Fibroblast of lung (primary cell): Measurements from ENCODE around the gene MB.

Experiments
- EZH2 ChIP-seq: IDR thresholded peaks from 2 replicates; pipeline ENCODE4 v1.5.1; 2012; ENCODE audit warnings: low read length, control low read depth, mild to moderate bottlenecking; ENCODE audit errors: missing control alignments
- TF ChIP-seq, protein P1 (sequence below), 2 donors: IDR thresholded peaks in 1 of 2; conservative IDR thresholded peaks in 1 of 2; 1 replicate in 1 of 2; 2 replicates in 1 of 2; pipeline ENCODE4 v1.5.1; 2011 to 2012; ENCODE audit warnings: low read length in 2 of 2, control low read depth in 1 of 2, inconsistent platforms in 1 of 2, low read depth in 1 of 2, mild to moderate bottlenecking in 1 of 2

DNA sequence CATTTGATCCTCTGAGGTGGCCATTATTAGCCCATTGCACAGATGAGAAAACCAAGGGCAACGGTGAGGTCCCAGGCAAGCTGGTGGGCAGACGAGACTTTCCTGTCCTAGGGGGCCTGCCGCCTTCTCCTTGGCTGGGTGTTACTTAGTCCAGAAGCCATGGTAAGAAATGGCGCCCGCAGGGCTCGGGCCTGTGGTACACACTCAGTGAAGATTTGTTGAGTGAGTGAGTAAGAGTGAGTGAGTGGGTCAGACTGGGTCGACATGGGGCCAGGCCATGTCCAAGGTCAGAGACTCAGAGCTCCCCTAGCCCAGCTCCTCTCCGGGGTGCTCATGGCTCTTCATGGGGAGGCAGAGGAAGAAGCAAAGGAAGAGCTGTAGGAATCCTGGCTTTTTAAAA lies 40.5 kb downstream of the MB start:
- no peak for TF ChIP-seq EZH2
- TF ChIP-seq, protein P1, sequence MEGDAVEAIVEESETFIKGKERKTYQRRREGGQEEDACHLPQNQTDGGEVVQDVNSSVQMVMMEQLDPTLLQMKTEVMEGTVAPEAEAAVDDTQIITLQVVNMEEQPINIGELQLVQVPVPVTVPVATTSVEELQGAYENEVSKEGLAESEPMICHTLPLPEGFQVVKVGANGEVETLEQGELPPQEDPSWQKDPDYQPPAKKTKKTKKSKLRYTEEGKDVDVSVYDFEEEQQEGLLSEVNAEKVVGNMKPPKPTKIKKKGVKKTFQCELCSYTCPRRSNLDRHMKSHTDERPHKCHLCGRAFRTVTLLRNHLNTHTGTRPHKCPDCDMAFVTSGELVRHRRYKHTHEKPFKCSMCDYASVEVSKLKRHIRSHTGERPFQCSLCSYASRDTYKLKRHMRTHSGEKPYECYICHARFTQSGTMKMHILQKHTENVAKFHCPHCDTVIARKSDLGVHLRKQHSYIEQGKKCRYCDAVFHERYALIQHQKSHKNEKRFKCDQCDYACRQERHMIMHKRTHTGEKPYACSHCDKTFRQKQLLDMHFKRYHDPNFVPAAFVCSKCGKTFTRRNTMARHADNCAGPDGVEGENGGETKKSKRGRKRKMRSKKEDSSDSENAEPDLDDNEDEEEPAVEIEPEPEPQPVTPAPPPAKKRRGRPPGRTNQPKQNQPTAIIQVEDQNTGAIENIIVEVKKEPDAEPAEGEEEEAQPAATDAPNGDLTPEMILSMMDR (conservative IDR thresholded peaks at IDR 0.05 in 1 of 2, IDR thresholded peaks at IDR 0.05 in 1 of 2; ENCODE audit: low read depth in 1 of 2, low read length in 2 of 2) = no peak
